Kidney epithelial cell (primary cell): ENCODE results near the gene MXD4. TPM values are rescaled to one million over a fixed set of nuclear protein-coding genes. Genes with fewer than 3 reads are reported as not detected.

ENCODE experiments used
- DNase-seq: peaks from one replicate; pipeline ENCODE4 v3.0.0-alpha.2; 2010; ENCODE audit warnings: low read depth
- H3K27me3 ChIP-seq: 2 replicates; pipeline ENCODE4 v1.6.0; 2011; ENCODE audit warnings: low read length; ENCODE audit not compliant: control insufficient read depth, insufficient read depth
- H3K36me3 ChIP-seq: 2 replicates; pipeline ENCODE4 v1.5.1; 2011; ENCODE audit warnings: low read length; ENCODE audit not compliant: control insufficient read depth, insufficient read depth
- H3K4me3 ChIP-seq: 2 replicates; pipeline ENCODE4 v1.5.1; 2011; ENCODE audit warnings: low read depth, mild to moderate bottlenecking, control low read depth, low read length
- CTCF ChIP-seq: IDR thresholded peaks from 2 replicates; pipeline ENCODE4 v1.5.1; 2011; ENCODE audit warnings: mild to moderate bottlenecking, moderate library complexity, low read length, control low read depth, inconsistent platforms; ENCODE audit not compliant: insufficient read depth, poor library complexity, severe bottlenecking
- total RNA-seq: library from RNA; depleted of rRNA; stranded (reverse); fragments of >200 nt; gene quantifications from 2 replicates; pipeline ENCODE4 v1.2.3, GENCODE V29; 2015

MXD4 gene
- total RNA-seq, 1 donor from 2014 or later: 31.8 TPM

GRCh38 chr4:2273657-2274319, 11.9 kb upstream of the MXD4 start:
- no peaks in the 10 kb centered on the region for H3K36me3 ChIP-seq
- H3K4me3 ChIP-seq: no peak overlapping the region
- DNase-seq: no peak
- H3K27me3 ChIP-seq: peaks cover 9% of the 10 kb centered on the region
- TF ChIP-seq CTCF: no peak

GRCh38 chr4:2273221-2273620, 11.3 kb upstream of the MXD4 start:
- no peaks in the 10 kb centered on the region for H3K36me3 ChIP-seq
- no peak for DNase-seq
- peaks cover 11% of the 10 kb centered on the region for H3K27me3 ChIP-seq
- no peak for TF ChIP-seq CTCF
- no peak overlapping the region for H3K4me3 ChIP-seq

GRCh38 chr4:2272828-2273120, 10.9 kb upstream of the MXD4 start:
- TF ChIP-seq CTCF: no peak
- peaks cover 11% of the 10 kb centered on the region for H3K27me3 ChIP-seq
- no peaks in the 10 kb centered on the region for H3K36me3 ChIP-seq
- DNase-seq: no peak
- H3K4me3 ChIP-seq: no peak overlapping the region

GRCh38 chr4:2272026-2272827, 10.3 kb upstream of the MXD4 start:
- Histone ChIP-seq H3K27me3 (peaks cover 11% of the 10 kb centered on the region), H3K36me3 (no peaks in the 10 kb centered on the region), H3K4me3 (no peak overlapping the region)
- no peak for TF ChIP-seq CTCF
- DNase-seq: no peak

GRCh38 chr4:2271279-2272025, 9.5 kb upstream of the MXD4 start:
- TF ChIP-seq CTCF: no peak
- no peak for DNase-seq
- Histone ChIP-seq H3K36me3 (no peaks in the 10 kb centered on the region), H3K27me3 (peaks cover 11% of the 10 kb centered on the region), H3K4me3 (no peak overlapping the region)
